Measurements from ENCODE around the gene RNF186.
"Not testable (repeated sequence)": the region's sequence is repeated elsewhere in the genome, so short reads cannot be mapped to it uniquely, and the experiment has no call there.

Gene RNF186

DNA sequence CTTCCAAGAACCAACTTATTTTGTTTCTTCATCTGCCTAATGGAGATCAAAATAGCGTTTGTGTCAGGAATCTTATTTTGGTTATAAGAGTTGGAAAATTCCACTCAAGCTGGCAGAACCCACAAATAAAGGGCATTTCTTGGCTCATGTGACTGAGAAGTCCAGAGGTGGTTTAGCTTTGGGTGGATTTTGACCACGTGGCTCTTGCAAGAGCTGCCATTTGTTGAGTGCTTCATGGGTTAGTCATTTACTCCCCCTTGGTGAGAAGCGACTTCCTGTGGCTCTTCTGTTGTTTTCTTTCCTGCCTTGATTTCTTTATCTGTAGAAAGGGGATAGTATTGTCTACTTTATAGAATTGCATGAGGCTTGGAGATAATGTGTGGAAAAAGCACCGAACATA is 9.5 kb upstream of the RNF186 start:
- no peak for DNase-seq (ENCODE audit: low read depth in 2 of 2)

DNA sequence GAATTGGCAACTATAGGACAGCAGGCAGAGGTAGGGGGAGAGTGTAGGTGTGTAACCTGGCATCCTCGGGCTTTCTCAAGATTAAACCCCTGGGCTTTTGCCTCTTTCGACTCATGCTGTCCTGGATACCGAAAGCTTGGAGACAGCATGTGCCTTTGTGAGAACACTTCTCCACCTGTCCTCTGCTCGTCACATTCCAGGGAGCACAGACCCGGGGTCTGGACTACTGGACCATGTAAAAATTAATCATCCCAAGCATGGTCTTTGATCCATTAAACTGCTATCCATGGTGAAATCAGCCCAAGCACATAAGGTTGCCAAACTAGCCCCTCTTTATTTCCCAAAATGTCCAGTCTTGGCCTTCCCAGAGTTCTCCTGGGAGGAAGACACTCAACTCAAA is 9.0 kb upstream of the RNF186 start:
- no peak for DNase-seq (ENCODE audit: low read depth in 2 of 2)

DNA sequence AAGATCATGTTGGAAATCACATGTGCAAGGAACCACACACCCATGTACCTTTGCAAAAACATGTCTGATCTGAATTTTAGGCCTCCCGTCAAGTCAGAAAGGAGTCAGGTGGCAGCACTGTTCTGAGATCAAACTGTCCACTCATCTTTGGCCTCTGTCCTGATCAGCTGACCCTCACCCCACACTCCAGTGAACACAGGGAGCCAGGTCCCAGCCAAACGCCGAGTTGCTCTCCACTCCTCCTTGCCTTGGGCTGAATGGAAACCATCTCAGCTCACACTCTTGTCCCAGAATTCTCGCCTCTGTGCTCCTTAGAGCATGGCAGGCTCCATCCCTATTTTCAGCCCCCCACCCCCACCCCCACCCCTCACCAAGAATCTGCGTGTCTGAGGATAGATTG is 4.6 kb upstream of the RNF186 start:
- no peak for DNase-seq (ENCODE audit: low read depth in 2 of 2)

DNA sequence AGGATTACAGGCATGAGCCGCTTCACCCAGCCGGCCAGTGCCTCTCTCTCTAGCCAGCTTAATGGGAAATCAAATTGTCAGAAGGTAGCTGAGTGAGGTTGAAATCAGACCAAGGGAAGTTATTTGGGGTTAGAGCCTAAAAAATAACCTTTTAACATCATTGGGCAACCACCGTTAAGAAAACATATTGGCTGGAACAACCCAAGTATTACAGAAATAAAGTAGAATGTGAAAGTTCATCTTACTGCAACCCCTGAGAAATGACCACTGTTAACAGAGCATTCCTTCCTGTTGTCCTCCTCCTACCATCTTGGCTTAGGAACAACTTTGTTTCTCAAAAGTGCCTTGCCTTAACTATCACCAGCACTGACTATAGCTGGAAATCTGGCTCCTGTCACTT is 3.2 kb upstream of the RNF186 start:
- DNase-seq (ENCODE audit: low read depth in 2 of 2), result no peak

DNA sequence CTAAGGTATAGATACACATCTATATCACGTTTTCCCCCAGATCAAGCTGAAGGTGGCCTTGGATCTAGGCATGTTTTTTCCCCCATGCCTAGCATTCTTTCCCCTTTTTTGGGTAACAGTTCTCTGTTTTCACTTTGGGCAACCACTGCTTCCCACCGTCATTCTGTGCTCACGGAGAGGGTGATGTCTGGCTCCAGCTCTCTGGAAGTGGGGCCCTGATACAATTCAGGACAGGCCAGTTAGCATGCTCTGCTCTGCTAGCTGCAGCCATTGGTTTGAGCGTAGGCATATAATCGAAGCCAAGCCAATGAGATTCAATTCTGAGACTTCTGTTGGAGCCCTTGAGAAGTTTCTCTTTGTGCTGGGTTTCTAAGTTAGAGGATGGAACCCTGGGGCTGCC is 2.1 kb upstream of the RNF186 start:
- no peak for DNase-seq (ENCODE audit: low read depth in 2 of 2)

DNA sequence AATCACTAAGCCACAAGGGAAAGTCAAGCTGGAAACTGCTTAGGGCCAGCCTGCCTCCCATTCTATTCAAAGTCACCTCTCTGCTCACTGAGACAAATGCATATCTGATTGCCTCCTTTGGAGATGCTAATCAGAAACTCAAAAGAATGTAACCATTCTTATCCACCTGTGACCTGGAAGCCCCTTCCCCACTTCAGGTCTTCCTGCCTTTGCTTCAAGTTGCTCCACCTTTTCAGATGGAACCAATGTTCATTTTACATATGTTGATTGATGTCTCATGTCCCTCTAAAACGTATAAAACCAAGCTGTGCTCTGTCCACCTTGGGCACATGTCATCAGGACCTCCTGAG is 1.6 kb upstream of the RNF186 start:
- DNase-seq (ENCODE audit: low read depth in 2 of 2), result not testable (repeated sequence)

DNA sequence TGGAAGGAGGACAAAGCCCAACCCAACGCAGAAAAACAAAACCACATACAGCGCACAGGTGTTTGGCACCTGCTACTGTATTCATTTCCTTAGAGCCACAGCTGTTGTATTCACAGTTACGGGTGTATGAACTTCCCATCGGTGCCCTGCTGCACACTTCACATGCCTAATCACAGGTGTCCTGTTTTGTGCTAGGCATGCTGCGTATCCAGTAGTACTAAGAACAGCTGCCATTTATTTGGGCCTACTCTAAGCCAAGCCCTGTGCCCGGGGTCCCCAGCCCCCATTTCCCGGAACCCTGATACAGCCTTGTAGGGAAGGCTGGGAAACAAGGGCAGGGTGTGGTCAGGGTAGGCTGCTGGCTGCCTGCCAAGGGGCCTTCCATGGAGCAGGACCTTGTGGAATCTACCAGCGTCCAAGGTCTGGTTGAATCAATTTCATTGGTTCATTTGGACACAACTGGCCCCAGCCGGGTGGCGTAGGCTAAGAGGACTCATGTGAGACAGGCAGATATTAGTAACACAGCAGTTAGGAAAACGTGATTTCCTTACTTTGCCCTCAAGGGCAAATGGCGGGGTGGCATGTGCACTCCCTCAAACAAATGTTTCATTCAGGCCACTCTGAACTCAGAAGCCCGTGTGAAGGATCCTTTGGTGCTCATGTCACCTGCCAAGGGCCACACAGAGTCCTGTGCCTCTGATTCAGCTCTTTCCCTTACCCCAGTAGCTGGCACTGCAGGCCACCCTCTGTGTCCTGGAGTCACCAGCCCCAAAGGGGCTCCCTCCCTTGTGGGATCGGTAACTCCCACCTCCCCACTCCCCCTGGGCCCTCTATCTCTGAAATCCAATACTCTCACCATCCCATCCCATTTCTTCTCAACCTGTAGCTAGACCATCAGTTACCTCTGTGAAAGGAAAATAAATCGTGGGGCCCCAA is 986 bp upstream of the RNF186 start:
- DNase-seq (ENCODE audit: low read depth in 2 of 2), result no peak

DNA sequence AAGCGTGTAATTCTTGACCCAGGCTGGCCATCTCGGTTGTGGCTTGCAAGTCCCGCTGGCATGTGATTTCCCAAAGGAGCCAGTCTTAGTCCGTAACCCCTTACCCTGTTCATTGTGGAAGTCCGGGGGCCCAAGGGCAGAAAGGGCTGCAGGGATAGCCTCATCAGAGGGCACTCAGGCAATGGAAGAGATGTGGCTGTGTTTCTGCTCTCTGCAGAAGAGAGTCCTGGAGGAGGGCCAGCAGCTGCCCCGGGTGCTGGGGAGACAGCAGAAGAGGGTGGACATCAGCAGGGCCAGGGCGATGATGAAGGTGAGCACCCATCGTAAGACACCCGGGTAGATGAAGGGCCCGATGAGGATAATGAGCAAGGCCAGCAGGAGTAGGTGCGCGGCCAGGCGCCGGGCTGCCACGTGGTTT is 830 bp downstream of the RNF186 start:
- DNase-seq (ENCODE audit: low read depth in 2 of 2), result no peak

DNA sequence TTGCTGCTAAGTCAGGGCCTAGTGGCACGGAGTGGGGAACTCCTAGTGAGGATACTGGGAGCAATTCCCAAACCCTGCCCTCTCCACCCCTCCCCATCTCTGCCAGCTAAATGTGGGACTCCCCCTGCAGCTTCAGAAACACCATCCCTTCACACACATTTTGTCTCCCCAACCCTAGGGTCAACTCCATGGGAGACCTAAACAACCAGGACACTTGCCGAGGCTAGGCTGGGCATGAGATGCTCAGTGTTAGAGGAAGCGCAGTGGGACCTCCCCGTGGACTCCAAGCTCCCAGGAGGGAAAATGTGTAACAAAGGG is 1.5 kb downstream of the RNF186 start:
- no peak for DNase-seq (ENCODE audit: low read depth in 2 of 2)

DNA sequence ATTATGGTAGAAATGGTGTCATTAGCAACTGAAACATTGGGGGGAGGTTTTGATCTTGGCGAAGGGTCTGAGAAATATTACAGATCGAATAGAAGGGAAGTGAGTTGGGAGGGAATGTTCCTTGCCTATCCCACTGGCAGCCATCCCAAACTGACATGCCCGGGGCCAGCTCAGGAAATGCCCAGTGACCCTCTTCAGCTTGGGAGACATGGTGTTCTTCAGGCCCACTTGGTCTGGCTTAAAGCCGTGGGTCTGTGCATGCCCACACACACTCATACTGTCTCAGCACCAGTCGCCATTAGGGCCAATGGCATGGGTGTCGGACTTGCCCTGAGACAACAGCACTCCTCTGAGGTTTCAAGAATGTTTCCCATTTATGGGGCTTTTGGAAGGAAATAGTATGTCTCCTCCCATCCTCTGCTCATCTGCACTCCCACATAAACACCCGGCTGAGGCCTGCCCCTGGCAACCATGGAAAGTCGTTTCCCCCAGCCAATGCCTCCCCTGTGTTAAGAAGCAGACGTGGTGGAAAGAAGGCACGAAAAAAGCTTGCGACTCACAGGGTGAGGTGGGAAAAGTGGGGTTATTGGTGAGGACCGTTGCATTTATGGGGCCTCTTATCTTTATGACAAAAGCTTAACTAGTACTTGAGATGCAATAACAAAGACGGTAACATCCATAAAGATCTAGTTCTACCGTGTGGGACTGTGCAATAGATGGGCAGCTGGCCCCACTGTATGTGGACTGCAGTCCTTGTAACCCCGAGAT is 2.0 kb downstream of the RNF186 start:
- no peak for DNase-seq (ENCODE audit: low read depth in 2 of 2)

DNA sequence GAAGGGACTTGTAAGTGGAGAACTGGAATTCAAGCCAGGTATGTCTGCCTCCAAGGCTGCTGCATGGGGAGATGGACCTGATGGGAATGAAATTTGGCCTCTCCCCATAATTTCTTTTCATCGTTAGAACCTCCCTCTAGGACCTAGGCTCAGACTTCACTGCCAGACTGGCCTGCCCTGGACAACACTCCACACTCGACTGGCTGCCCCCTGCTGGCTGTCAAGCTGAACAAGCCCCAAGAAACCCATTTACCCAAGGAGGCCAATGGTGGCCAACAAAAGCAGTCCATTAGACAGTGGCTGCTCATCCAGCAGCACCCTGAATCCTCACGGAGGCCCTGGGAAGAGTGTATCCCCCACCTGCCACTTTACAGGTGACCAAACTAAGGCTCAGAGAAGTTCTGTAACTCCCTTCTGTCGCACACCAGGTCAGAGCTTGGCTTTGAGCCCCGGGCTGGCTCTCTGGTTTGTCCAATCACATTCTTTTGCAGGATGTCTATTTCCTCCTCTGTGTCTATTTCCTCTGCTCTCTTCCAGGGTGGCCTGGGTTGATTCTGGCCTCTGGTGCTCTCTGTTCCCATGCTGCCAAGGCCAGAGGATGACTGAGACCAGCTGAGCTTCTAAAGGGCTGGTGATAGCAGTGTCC is 3.8 kb downstream of the RNF186 start:
- peak in 1 of 2 donors; percentile 14 for DNase-seq (ENCODE audit: low read depth in 2 of 2)

DNA sequence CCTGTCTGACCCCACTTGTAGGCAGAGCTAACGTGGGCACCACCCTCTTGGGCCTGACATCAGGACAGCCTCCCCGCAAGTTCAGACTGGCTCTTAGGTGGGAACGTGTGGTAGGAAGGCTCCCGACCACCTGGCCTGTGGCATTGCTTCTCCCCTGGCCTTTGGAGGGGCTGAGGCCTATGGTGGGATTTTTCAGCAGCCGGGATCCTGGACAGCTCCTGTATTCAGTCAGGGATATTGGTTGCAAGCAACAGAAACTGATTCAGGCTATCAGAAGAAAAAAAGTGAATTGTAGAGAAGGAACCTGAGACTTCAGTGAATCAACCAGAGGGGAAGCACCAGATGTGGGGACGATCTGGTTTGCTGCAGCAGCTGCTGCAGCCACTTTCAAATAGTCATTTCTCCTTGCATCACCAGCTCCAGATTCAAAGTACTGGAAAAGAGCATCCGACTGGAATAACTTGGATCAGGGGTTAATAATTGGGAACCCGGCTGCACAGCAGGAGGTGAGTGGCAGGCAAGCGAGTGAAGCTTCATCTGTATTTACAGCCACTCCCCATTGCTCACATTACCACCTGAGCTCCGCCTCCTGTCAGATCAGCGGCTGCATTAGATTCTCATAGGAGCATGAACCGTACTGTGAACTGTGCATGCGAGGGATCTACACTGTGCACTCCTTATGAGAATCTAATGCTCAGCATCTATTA is 5.9 kb downstream of the RNF186 start:
- no peak for DNase-seq (ENCODE audit: low read depth in 2 of 2)

DNA sequence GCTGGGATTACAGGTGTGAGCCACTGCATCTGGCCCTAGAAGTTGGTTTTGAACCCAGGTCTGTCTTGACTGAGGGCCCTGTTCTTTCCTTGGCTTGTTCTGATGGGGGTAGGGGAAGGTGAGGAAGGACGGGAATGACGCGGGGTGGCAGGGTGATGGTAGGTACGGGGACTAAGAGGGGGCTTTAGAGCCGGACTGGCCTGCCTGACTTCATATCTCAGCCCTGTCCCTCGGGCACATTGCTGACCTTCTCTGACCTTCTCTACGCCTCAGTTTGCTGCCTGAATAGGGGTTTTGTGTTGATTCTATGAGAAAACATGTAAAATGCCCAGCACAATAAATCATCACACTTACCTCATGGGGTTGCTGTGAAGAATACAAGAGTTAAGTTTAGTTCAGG is 6.7 kb downstream of the RNF186 start:
- DNase-seq (ENCODE audit: low read depth in 2 of 2), result no peak

DNA sequence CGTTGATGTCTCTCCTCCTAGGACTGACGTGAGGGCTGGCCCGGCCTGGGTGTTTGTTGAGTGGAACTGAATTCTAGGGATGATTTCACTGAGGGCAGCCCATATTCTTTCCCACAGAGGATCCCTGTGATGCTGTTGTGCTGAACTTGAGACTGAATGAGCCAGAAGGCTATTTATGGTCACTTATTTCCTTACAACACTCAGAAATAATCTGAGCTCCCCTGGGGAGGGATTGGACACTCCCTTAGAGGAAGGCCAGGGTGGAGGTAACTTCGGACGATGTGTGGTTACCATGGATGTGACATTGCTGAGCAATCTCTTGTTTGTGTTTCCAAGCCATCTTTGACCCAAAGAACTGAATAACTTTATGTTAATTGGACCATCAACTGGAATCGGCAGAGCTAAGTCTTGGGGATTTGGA is 10.2 kb downstream of the RNF186 start:
- DNase-seq (ENCODE audit: low read depth in 2 of 2), result no peak

DNA sequence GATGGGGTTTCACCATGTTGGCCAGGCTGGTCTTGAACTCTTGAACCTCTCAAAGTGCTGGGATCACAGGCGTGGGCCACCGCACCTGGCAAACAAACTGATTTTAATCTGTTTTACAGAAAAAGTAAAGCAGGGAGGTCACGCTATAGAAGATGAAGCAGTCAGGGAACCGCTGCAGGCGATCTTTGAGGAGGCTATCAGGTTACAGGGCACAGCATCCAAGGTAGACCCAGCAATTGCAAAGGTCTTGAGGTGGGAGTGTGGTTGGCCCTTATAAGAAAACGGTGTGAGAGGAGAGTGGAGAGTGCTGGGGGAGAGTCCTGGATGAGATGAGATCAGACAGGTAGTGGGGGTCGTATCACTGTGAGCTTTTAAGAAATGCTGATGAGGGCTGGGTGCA is 12.8 kb downstream of the RNF186 start:
- DNase-seq (ENCODE audit: low read depth in 2 of 2), result no peak

DNA sequence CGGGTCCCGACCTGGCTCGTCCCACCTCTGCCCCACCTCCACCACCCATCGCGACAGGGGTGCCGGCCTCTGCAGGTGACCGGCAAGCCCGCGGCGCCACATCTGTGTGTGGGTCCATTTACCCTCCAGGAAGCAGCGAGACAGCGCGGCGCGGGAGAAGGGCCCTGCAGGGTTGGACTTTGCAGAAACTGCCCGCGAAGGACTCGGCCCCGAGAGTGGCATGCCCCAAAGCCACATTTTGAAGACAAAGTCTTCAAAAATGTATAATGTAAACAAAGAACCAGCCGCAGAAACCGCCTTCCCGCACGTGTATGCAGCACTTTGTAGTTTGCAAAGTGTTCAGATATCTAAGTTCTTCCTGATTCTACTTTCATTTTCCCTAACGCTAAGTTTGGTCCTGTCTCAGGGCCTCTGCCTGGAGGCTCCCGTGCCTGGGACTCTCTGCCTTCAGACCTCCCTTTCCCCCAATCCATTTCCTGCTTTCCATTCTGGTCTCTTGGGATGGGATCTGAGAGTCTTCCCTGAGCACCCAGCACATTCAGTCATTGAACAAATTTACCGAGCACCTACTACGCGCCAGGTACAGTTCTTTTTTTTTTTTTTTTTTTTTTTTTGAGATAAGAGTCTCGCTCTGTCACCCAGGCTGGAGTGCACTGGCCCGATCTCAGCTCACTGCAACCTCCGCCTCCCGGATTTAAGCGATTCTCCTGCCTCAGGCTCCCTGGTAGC is 14.8 kb downstream of the RNF186 start:
- DNase-seq (ENCODE audit: low read depth in 2 of 2), result peak; percentile 6 to 11

DNA sequence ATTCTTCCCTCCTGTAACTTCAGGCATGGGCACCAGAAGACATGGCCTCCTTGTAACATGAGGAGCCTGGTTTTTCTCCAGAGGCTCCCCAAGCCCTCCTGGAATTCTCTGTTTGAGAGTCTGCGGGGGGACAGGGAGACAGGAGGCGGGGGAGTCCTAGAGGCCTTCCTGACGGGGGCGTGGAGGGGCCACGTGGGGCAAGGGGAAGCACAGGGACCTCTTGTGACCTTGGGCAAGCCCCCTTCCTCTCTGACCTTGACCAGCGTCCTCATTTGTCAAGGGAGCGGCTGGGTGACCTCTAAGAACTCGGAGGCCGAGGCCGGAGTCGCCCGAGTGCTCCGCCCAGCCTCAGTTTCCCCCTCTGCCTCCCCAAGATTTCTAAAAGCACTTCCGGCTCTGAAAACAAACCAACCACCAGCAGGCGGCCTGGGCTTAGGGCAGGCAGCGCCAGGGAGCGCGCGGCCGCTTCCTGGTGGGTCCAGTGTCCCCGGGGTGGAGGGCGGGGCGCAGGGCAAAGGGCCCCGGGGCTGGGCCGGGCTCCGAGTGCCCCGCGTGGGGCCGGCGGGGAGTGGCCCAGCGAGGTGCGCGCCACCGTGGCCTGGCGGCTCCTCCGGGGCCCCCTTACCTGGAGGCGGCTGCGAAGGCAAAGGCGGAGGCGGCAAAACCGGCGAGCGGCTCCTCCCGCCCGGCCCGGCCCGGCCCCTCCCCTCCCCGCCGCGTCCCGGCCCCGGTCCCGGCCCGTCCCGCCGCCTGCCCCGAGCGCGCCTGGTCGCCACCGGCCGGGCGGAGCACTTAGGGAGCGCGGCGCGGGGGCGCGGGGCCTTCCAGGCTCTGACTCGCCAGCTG is 15.6 kb downstream of the RNF186 start, which contains the start of gene TMCO4:
Gene TMCO4, minus strand, starts transcription at position 687 of the 846 bp plus-strand sequence. CDS start 19,158 bp downstream, outside the sequence.
- peak; percentile 5 to 9 for DNase-seq (ENCODE audit: low read depth in 2 of 2)

DNA sequence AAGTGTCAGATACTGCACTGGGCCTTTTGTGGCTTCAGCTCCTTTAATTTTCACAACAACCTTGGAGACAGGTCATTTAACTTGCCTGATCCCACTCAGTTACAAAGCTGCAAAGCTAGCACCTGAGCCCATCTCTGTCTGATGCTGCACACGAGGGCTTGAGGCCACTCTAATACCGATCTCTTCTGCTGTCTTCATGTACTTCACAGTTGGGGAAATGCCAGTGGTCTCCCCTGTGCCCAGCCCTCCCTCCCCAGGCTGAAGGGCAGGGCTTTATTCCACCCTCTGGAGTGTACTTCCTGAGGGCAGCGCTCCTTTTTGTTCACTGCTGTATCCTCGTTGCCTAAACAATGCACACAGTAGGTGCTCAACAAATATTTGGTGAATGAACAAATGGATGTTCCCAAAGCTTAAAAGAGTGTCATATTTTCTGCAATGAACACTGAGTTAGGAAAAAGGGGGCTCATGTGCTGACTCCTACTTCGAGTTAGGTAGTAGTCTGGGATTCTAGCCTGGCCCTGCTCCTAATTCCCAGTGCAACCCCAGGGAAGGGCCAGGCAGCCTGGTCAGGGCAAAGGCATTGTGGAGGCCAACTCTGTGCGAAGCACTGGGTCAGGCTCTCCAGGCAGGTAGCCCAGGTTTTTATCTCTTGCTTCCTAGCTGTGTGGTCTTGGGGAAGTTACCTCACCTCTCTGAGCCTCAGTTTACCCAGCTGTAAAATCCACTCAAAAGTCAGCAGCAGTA is 16.4 kb downstream of the RNF186 start:
- DNase-seq (ENCODE audit: low read depth in 2 of 2), result no peak

DNA sequence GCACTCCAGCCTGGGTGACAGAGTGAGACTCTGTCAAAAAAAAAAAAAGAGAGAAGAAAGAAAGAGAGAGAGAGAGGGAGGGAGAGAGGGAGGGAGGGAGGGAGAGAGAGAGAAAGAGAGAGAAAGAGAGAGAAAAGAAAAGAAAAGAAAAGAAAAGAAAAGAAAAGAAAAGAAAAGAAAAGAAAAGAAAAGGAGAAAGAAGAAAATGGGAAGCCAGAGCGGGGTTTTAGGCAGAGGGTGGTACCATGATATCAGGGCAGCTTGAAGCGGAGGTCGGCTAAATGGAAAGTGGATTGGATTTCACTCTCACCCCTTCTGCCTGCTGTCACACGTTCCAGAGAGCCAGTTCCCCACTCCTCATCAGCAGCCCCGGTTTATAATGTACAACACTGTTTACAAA is 17.3 kb downstream of the RNF186 start:
- no peak for DNase-seq (ENCODE audit: low read depth in 2 of 2)

DNA sequence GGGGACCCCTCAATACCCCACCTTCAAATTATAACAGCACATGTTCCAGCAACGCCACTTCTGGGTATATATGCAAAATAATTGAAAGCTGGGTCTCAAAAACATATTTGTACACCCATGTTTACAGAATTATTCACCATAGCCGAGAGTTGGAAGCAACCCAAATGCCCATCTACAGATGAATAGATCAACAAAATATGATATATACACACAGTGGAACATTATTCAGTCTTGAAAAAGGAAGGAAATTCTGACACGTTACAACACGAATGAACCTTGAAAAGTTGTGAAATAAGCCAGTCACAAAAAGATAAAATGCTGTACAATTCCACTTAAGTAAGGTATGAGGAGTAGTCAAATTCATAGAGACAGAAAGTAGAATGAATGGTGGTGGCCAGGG is 20.5 kb downstream of the RNF186 start:
- no peak for DNase-seq (ENCODE audit: low read depth in 2 of 2)
